ENCODE results near the gene PRPF6. TPM values are rescaled to one million over a fixed set of nuclear protein-coding genes. Genes with fewer than 3 reads are reported as not detected.

The PRPF6 gene
- total and polyA plus RNA-seq, 2 of the 13 experiments (the other 11 are each of a cell fraction or from before 2014, with no cell fraction given) = 63.7 to 101 TPM

- TF ChIP-seq RXRA (CRISPR knock-in tag; IDR thresholded peaks at IDR 0.05) = peak; percentile 87
- no peak for TF ChIP-seq ZNF160 (CRISPR knock-in tag; IDR thresholded peaks at IDR 0.05)
- TF ChIP-seq NFIB (CRISPR knock-in tag; IDR thresholded peaks at IDR 0.05; ENCODE audit: borderline replicate concordance) = no peak
- peak; percentile 71; the same call in 1 of the 3 replicates for TF ChIP-seq MXI1 (IDR thresholded peaks at IDR 0.05; ENCODE audit: borderline replicate concordance, low read depth, low read length)
- no peak; the same call in 1 of the 2 replicates for TF ChIP-seq ELF1 (CRISPR knock-in tag; IDR thresholded peaks at IDR 0.05)
- 0 out of 2 replicates have a peak, but pooled peaks have one; percentile 45 for TF ChIP-seq ETV6 (CRISPR knock-in tag; conservative IDR thresholded peaks at IDR 0.05)
- TF ChIP-seq, protein P1, sequence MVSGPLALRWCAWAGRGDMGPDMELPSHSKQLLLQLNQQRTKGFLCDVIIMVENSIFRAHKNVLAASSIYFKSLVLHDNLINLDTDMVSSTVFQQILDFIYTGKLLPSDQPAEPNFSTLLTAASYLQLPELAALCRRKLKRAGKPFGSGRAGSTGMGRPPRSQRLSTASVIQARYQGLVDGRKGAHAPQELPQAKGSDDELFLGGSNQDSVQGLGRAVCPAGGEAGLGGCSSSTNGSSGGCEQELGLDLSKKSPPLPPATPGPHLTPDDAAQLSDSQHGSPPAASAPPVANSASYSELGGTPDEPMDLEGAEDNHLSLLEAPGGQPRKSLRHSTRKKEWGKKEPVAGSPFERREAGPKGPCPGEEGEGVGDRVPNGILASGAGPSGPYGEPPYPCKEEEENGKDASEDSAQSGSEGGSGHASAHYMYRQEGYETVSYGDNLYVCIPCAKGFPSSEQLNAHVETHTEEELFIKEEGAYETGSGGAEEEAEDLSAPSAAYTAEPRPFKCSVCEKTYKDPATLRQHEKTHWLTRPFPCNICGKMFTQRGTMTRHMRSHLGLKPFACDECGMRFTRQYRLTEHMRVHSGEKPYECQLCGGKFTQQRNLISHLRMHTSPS (CRISPR knock-in tag; IDR thresholded peaks at IDR 0.05; ENCODE audit: low read depth) = peak; percentile 78; the same call in 1 of the 2 replicates
- TF ChIP-seq KLF11 (CRISPR knock-in tag; IDR thresholded peaks at IDR 0.05) = no peak
- TF ChIP-seq PRDM4 (CRISPR knock-in tag; IDR thresholded peaks at IDR 0.05; ENCODE audit: borderline replicate concordance) = no peak
- TF ChIP-seq MAZ (IDR thresholded peaks at IDR 0.05; ENCODE audit: borderline replicate concordance, low read depth, low read length) = peak; percentile 45; the same call in 1 of the 2 replicates
- TF ChIP-seq MAZ (CRISPR knock-in tag; IDR thresholded peaks at IDR 0.05; ENCODE audit: low read depth) = no peak; the same call in 1 of the 2 replicates
- TF ChIP-seq NPAS2 (CRISPR knock-in tag; IDR thresholded peaks at IDR 0.05; ENCODE audit: borderline replicate concordance) = no peak
- peak; percentile 84 for TF ChIP-seq DPF2 (CRISPR knock-in tag; IDR thresholded peaks at IDR 0.05; ENCODE audit: borderline replicate concordance, low read depth)
- peak; percentile 95 for TF ChIP-seq ZNF543 (CRISPR knock-in tag; IDR thresholded peaks at IDR 0.05)
- TF ChIP-seq TFAP4 (IDR thresholded peaks at IDR 0.05; ENCODE audit: borderline replicate concordance, low read depth) = peak; percentile 91
- no peak for TF ChIP-seq ZNF34 (CRISPR knock-in tag; IDR thresholded peaks at IDR 0.05; ENCODE audit: borderline replicate concordance)
- no peak for TF ChIP-seq ZNF589 (CRISPR knock-in tag; conservative IDR thresholded peaks at IDR 0.05)
- TF ChIP-seq MTA1 (CRISPR knock-in tag; IDR thresholded peaks at IDR 0.05; ENCODE audit: borderline replicate concordance) = peak; percentile 90; the same call in 1 of the 2 replicates
- peak; percentile 21; the same call in 1 of the 2 replicates for TF ChIP-seq ONECUT2 (CRISPR knock-in tag; IDR thresholded peaks at IDR 0.05)
- no peak for TF ChIP-seq ZNF251 (CRISPR knock-in tag; IDR thresholded peaks at IDR 0.05)
- TF ChIP-seq PCBP1 (IDR thresholded peaks at IDR 0.05; ENCODE audit: borderline replicate concordance, low read depth, low read length) = 0 out of 2 replicates have a peak, but pooled peaks have one; percentile 55
- 0 out of 2 replicates have a peak, but pooled peaks have one; percentile 52 for TF ChIP-seq HOXD1 (CRISPR knock-in tag; IDR thresholded peaks at IDR 0.05)
- peak; percentile 91; the same call in 1 of the 2 replicates for TF ChIP-seq KDM5B (CRISPR knock-in tag; IDR thresholded peaks at IDR 0.05; ENCODE audit: borderline replicate concordance)
- peak; percentile 95 for TF ChIP-seq AGO2 (optimal IDR thresholded peaks at IDR 0.05; ENCODE audit: low read depth, low read length)
These were observed 11.8 kb upstream of the PRPF6 start (continued) for GRCh38 chr20:63968928-63969760.

Data from HepG2 (cell line).